Skin epidermis (tissue), 12 donors: ENCODE measurements around the gene WDR70.
A peak's percentile ranks its signal among the peaks of the same experiment; 100 is the strongest.
"Not testable (repeated sequence)": the region's sequence is repeated elsewhere in the genome, so short reads cannot be mapped to it uniquely, and the experiment has no call there.

Experiments
- H3K27ac ChIP-seq, 21 experiments: fragments of 200-600 bp; sonication (generic) in 11 of 21; one replicate each; pipeline ENCODE4 v1.5.0; 2020; ENCODE audit warnings: mild to moderate bottlenecking in 3 of 21, inconsistent platforms in 2 of 21, moderate library complexity in 2 of 21
- H3K4me3 ChIP-seq, 7 experiments: fragments of 200-600 bp; sonication (generic) in 2 of 7; one replicate each; pipeline ENCODE4 v1.5.0; 2020; ENCODE audit warnings: inconsistent platforms in 2 of 7, mild to moderate bottlenecking in 2 of 7, moderate library complexity in 1 of 7

The WDR70 gene

DNA sequence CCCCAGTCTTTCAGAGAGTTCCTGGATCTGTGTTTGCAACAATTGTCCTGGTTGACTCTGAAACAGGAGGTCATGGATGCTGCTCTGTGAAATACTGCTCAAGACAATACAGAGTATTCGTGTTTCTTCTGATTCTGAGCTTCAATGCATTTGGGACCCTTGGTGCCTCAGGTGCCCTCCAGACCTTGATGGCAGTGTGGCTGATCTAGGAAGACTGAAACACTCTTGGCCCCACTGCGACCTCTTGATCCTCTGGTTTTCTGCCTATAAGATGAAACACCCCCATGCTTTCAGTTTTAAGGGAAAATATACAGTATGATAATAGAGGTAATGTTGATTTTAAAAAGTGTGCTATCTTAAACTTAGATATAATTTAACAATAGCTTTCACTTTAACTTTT lies 393.1 kb downstream of the WDR70 start:
- Histone ChIP-seq H3K27ac (peak overlapping the region in 4 of 21 experiments; percentile 40 to 76 (median 60)), H3K4me3 (no peak overlapping the region)

DNA sequence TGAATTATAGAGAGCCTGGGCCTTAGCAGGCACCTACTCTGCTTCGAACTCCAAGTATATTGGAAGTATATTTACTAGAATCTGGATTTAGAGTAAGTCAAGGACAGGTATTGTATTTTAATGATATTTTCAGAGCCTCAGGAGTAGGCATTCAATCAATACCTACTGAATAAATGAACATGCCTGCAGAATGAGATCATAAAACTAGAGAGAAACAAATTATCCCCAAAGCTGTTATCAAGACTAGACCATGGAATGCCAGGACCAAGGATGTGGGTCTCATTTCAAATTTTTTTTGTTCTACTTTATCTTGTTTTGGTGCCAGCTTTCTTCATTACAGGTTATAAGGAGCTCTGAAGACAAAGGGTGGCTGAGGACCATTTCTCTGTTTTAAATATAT lies 394.7 kb downstream of the WDR70 start:
- no peak overlapping the region for H3K4me3 ChIP-seq
- no peak overlapping the region for H3K27ac ChIP-seq

DNA sequence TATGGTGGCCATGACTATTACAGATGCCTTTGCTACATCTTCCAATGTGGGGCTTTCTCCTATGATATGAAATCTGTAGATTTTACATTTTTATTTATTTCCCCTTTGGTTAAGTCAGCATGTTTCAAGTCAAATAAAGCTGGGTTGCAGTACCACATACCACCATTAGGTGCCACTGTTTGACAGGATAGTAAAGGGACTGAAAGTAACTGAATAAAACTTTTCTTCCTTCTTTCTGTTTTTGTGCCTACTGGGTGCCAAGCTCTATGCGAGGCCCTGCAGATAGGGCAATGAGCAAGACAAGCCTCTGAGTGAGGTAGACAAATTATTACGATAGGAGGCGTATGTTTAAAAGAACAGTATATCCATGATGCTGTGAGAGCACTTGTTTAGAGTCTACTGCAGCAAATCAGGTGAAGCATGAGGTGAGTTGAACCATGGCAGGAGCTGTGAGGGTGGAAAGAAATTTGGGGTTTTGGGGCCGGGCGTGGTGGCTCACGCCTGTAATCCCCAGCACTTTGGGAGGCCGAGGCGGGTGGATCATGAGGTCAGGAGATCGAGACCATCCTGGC lies 395.9 kb downstream of the WDR70 start:
- H3K27ac ChIP-seq: no peak overlapping the region
- no peak overlapping the region for H3K4me3 ChIP-seq

DNA sequence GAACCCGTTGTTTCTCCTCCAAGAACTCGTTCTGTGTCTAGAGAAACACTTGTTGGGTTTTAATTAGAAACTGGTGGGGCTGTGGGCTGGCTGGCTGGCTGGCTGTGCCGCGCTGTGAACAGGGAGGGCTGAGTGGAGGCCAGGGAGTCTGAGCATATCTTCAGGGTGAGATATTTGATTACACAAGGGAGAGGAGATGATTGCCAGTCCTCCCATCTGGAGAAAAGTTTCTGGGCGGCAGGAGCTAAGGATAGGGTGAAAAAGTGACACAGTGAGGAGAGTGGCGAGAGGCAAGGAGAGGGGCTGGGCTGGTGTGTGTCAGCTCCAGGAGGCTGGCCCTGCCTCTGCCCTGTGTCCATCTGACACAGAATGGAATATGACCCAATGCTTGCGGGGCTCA lies 397.7 kb downstream of the WDR70 start:
- no peak overlapping the region for H3K4me3 ChIP-seq
- H3K27ac ChIP-seq: peak overlapping the region in 1 of 21 experiments; percentile 40

DNA sequence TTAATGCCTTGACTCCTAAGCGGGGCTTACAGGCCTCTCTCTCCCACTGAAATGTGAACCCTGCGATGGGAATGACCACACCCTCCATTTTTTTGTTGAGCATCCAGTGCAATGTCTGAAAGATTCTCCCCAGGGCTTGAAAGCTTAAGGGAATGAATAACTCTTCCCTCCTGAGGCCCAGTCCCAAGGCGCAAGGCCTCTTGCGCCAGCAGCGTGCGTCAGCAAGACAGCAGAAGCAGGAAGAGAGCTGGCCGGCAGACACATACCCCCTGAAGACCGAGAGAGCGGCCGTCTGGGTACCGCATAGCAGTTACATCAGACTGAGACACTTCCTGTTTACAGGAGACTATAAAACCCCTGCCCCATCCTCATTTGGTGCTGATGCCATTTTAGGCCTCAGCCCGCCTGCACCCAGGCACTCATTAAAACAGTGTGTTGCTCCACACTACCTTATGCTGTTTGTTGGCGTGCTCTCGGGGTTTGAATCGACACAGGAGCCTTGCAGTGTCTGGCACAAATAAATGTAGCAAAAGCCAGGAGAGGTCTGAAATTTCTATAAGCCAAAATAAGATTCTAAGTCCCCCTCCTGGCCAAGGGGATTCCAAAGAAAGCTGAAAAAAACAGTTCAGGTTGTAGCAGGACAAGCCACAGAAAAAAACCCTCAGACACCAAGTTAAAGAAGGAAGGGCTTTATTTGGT lies 398.5 kb downstream of the WDR70 start:
- H3K27ac ChIP-seq: peak overlapping the region in 1 of 21 experiments; percentile 40

DNA sequence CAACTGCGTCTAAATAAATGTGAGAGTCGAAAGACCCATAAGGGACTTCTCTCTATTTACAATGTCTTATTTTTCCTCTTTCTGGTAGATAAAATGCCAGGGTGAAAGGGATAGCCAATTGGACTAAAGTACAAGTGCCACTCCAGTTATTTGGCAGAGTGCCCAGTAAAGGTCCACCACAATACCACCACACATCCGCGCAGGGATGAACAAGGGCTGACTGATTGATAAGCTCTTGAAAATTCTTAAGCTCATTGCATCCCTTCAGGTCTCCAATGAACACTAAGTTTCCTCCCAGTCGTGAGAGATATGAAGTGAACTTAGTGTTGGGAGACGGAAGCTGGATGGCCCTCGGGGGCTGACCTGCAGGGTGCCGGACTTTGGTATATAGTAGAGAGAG lies 402.3 kb downstream of the WDR70 start:
- H3K4me3 ChIP-seq, H3K27ac ChIP-seq: not testable (repeated sequence)

More for the DNA sequence above, 398.5 kb downstream of the WDR70 start:
- no peak overlapping the region for H3K4me3 ChIP-seq

DNA sequence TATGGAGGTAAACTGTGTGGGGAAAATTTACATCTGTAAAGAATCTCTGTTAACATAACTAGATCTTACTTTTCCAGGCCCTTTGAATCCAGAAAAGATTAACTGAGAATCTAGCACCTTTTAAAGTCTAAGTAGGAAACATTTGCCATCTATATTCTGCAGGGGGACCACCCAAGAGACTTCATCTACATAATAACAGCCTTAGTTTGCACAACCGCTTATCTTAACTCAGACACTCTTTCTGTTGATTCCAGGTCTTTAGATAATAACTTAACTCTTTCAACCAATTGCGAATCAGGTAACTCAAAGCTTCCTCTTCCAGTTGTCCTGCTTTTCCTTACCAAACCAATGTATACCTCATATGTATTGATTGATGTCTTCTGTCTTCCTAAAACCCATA lies 407.3 kb downstream of the WDR70 start:
- H3K4me3 ChIP-seq: no peak overlapping the region
- H3K27ac ChIP-seq: no peak overlapping the region

DNA sequence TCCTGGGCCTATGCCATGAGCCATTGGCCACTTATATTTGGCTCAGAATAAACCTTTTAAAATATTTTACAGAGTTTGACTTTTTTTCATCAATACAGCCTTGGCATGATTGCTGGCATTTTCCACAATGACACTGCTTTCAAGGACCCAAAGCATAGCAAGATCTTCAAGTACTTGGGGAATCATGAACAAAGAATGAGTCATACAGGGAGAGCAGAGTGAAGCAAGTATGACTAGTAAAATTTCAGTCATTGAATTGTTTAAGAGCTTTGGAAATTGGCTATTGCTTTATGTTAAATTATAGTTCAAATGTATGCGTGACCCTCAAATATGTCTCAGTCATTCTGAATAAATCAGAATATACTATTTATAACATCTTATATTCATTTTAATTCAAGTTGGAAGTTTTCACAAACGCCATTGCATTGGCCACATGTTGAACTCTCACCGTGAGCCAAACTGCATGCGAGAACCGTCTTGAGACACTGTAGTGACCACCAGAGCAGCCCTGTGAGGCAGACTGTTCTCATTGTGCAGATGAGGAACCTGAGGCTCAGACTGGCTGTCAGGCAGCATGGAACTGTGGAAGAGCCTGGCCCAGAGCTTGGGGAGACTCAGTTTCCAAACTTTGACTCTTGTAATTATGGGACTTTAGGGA lies 407.9 kb downstream of the WDR70 start:
- Histone ChIP-seq H3K27ac (no peak overlapping the region), H3K4me3 (no peak overlapping the region)

DNA sequence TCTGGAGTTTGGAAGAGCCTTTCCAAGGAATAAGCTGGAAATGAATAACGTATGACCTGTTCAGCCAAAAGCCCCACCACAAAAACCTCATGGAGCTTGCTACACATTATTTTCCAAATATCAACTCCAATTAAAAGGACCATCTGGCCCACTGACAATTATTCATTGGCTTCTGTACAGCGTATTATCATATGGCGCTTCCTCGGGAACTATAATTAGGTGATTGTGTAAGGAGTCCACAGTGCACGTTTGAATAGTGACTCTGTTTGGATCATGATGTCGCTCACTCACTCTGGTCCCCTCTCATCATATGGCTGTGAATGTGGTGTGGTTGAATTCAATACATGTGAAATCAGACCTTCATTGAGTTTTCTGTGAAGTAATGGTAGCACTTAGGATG lies 408.6 kb downstream of the WDR70 start:
- Histone ChIP-seq H3K4me3 (no peak overlapping the region), H3K27ac (no peak overlapping the region)

DNA sequence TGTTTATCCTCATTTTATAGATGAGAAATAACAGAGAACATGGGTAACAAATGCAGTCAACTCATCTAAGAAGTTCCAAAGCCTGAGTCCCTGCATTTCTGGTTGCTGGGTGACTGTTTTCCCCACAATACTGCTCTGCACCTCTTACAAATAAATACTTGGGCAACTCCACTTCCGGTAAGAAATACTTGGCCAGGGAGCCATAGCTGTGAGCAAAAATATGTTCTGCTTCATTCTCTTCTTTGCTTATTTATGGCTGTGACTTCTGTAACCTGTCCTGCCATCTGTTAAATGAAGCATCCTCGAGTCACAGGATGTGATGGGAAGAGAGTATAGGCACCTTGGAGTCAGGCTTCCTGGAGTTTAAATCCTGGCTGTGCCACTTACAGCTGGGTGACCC lies 410.9 kb downstream of the WDR70 start:
- H3K4me3 ChIP-seq: no peak overlapping the region
- H3K27ac ChIP-seq: no peak overlapping the region

DNA sequence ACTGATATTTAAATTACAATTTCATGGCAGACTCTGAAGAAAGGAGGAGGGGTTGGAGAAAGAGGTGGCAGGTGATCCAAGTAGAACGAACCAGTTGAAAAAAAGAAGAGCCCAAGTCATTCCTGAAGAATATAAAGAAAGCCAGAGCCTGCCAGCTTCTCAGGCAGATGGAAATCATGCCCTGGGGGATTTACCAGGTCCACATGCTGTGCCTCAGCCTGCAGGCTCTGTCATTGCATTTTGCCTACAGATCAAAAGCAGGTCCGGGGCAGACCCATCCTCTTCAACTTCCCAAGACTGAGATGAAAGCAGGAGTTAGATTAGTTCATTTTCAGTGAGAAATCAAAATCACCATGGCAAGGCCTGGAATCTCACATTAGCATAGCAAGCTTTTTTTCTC lies 412.2 kb downstream of the WDR70 start:
- H3K4me3 ChIP-seq: no peak overlapping the region
- H3K27ac ChIP-seq: no peak overlapping the region

DNA sequence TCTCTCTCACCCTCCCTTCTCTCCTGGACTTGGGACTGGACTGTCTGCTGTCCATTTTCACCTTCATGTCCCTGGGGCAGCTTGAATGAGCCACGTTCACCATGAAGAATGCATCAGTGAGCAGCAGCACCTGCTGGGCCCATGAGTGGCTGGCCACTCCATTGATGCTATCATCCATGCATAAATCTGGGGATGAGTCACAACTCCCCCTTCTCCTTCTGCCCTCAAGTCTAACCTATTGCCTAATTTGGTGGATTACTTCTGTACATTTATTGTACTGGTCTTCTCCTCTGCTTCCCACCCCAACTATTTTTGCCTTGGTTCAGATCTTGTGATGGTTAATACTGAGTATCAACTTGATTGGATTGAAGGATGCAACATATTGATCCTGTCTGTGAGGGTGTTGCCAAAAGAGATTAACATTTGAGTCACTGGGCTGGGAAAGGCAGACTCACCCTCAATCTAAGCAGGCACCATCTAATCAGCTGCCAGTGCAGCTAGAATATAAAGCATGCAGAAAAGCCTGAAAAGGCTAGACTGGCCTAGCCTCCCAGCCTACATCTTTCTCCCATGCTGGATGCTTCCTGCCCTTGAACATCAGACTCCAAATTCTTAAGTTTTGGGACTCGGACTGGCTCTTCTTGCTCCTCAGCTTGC lies 414.0 kb downstream of the WDR70 start:
- no peak overlapping the region for H3K27ac ChIP-seq
- H3K4me3 ChIP-seq: no peak overlapping the region

DNA sequence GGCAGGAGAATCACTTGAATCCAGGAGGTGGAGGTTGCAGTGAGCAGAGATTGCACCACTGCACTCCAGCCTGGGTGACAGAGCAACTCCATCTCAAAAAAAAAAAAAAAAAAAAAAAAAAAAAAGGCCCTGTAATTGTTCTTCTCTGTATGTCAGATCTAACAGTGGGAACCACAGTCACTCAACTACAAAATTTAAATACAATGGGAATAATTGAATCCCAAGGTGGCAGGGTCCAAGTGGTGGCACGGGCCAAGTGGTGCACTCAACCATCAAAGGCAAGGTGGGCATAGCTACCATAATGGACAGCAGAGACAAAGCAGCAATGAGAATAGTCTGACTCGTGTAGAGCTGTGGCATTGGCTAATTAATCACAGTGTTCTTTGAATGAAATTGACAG lies 416.2 kb downstream of the WDR70 start:
- not testable (repeated sequence) for H3K4me3 ChIP-seq, H3K27ac ChIP-seq

DNA sequence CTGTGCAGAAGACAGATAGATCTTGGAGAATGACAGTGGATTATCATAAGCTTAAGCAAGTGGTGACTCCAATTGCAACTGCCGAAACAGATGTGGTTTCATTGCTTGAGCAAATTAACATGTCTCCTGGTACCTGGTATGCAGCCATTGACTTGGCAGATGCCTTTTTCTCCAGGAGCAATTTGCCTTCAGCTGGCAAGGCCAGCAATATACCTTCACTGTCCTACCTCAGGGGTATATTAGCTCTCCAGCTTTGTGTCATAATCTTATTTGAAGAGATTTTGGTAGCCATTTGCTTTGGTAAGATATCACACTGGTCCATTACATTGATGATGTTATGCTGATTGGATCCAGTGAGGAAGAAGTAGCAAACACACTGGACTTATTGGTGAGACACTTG lies 417.3 kb downstream of the WDR70 start:
- not testable (repeated sequence) for H3K4me3 ChIP-seq, H3K27ac ChIP-seq

DNA sequence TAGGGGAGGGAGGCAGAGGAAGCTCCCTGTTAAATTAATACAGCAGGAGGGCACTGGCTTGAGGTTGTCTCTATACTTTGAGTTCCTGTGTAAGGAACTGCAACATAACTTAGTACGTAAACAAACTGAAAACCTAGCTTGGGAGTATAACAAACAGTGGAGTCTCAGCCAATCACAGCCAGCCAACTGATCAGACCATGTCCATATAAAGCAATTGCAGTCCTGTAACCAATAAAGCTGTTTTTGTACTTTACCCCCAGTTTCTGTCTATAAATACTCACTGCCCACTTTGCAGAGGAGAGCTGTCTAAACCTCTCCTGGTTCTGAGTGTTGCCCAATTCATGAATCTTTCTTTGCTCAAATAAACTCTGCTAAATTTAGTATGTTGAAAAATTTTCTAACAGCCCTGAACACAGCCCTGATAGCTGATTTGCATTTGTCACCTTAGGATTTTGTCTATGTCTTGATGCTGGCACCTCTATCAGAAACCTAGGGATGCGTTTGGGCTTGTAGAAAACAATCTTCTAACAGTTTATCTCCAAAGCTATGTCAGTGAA lies 420.8 kb downstream of the WDR70 start:
- H3K4me3 ChIP-seq: no peak overlapping the region
- H3K27ac ChIP-seq: no peak overlapping the region

DNA sequence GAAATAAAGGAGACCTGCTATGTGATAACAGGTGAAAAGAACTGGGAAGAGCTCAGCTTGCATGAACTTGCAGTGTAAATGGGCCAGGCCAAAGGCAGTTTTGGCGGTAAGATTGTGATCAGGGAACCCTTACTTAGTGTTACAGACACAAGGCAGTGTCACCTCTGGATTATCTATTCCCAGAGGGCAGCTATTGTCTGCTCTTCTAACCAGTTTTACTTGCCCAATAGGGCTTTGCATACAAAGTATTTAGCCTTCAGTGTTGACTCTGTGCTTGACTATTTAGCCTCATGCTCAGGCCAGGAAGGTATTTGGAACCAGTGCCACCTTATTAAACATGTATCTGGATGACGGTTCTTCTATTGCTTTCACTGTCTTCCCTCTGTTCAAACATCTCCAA lies 422.4 kb downstream of the WDR70 start:
- H3K4me3 ChIP-seq: no peak overlapping the region

More for the DNA sequence above, 422.4 kb downstream of the WDR70 start:
- H3K27ac ChIP-seq: no peak overlapping the region
